Coronary artery (tissue), 2 donors: Measurements from ENCODE around the gene NPB.

Source experiments
- DNase-seq: peaks from one replicate; pipeline ENCODE4 v3.0.0-alpha.2; 2017; ENCODE audit warnings: low spot score
- H3K27ac ChIP-seq, 2 donors: fragments of 200-600 bp; sonication (generic); one replicate each; pipeline ENCODE4 v1.5.1; 2016 to 2019
- H3K4me3 ChIP-seq: fragments of 200-600 bp; sonication (generic); 2 replicates; pipeline ENCODE4 v1.5.1; 2016; ENCODE audit warnings: mild to moderate bottlenecking, moderate library complexity
- CTCF ChIP-seq: fragments of 200-600 bp; sonication (generic); IDR thresholded peaks from one replicate; pipeline ENCODE4 v1.5.1; 2019; ENCODE audit warnings: antibody characterized with exemption

NPB gene

GRCh38 chr17:81921996-81922565 lies 20.0 kb downstream of the NPB start:
- peak overlapping the region in 1 of 2 donors; percentile 36 for H3K27ac ChIP-seq

DNA sequence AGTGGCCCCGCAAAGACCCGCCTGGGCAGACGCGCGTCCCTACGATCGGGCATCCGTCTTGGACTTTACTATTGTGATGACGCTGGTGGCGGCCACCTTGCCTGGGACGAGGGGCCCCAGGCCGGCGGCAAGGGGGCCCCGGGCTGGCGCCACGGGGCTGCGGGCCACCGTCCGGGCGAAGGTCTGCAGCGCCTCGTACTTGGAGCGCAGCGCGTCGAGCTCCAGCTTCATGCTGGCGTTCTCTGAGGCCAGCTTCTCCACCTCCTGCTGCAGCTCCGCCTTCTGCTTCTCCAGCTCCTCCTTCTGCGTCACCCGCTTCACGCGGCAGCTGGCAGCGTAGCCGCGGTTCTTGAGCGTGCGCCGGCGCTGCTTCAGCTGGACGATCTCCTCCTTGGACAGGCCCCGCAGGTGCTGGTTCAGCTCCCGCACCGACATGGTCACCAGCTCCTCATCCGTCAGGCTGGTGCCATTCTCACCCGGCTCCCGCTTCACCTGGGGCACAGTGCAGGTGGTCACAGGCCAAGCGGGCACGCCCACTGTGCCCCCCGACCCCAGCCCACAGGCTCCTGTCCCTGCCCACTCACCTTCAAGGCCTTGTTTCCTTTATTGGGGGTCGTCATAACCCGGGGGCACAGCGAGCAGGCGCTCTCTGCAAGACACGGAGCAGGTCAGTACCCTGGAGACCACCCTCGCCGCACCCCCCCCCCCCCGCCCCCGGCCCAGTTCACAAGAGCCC lies 20.7 kb downstream of the NPB start:
- no peak for DNase-seq
- Histone ChIP-seq H3K4me3 (peak overlapping the region; percentile 64), H3K27ac (peak overlapping the region; percentile 16 to 77)
- TF ChIP-seq CTCF: no peak

More at GRCh38 chr17:81921996-81922565, 20.0 kb downstream of the NPB start:
- no peak for TF ChIP-seq CTCF
- DNase-seq: no peak
- no peak overlapping the region for H3K4me3 ChIP-seq

GRCh38 chr17:81923302-81924260 lies 21.5 kb downstream of the NPB start:
- DNase-seq: no peak
- Histone ChIP-seq H3K4me3 (peak overlapping the region; percentile 64), H3K27ac (peak overlapping the region; percentile 16 to 77)
- TF ChIP-seq CTCF: no peak

DNA sequence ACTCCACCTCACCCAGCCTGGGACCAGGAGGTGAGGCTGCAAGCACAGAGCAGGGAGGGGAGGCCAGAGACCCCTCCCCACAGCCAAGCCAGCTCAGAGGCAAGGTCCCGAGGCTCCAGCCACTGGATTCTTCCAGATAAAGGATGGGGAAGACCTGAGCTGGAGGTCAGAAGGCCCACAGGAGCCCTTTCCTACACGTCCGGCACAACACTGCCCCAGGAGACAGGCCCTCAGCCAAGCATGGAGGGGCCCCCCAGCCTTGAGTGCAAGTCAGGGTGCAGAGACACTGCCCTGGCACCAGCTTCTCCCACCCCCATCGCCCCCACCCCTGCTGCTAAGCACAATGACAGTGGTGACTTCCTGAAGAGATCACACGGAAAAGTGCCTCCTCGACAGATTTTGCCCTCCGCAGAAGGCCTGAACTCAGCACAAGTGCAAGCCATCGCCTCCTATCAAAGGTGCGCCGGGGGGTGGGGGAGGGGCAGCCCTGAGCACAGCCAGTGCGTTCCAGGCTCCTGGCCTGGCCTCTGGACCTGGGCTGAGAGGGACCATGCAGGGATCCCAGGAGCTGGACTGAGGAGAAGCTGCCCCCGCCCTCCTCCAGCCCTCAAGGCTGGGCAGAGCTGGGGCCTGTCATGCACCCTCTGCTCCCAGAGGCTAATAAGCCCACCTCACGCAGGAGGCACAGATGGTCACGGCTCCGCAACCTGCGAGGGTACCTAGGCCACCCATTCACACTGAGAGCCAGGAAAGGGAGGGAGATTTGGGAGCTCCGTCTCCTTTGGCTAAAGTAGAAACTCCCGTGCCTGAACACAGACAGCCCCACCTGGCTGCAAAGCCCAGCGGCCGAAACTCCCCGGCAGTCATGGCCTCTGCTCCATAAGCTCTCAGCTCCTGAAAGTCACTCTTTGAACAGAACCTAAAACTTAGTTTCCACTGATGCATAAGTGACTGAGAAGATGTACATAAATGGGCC lies 22.8 kb downstream of the NPB start:
- TF ChIP-seq CTCF: no peak
- Histone ChIP-seq H3K4me3 (peak overlapping the region; percentile 17), H3K27ac (peak overlapping the region in 1 of 2 donors; percentile 77)
- DNase-seq: no peak

GRCh38 chr17:81925860-81926450 lies 23.9 kb downstream of the NPB start:
- H3K27ac ChIP-seq: peak overlapping the region; percentile 87 to 98
- TF ChIP-seq CTCF: no peak
- H3K4me3 ChIP-seq: peak overlapping the region; percentile 100
- DNase-seq: no peak
